CD1c-positive myeloid dendritic cell (primary cell): Measurements from ENCODE around the gene NUDT3.

ENCODE experiments used
- DNase-seq: peaks from one replicate; pipeline ENCODE4 v3.0.0-alpha.2; 2016; ENCODE audit errors: extremely low spot score

The NUDT3 gene

GRCh38 chr6:34239893-34240292, 152.6 kb downstream of the NUDT3 start:
- no peak for DNase-seq

GRCh38 chr6:34239500-34239825, 153.0 kb downstream of the NUDT3 start:
- no peak for DNase-seq

GRCh38 chr6:34238585-34239499, 153.6 kb downstream of the NUDT3 start:
- no peak for DNase-seq

GRCh38 chr6:34237722-34238584, 154.5 kb downstream of the NUDT3 start:
- DNase-seq = peak; percentile 68

GRCh38 chr6:34237316-34237721, 155.2 kb downstream of the NUDT3 start:
- no peak for DNase-seq

GRCh38 chr6:34236443-34237315, 155.8 kb downstream of the NUDT3 start, which contains the start of gene HMGA1:
Gene HMGA1 (plus strand): TSS chr6:34236873. CDS start chr6:34240781, 3,908 bp downstream.
- peak; percentile 93 for DNase-seq

GRCh38 chr6:34236131-34236442, 156.4 kb downstream of the NUDT3 start:
- DNase-seq = peak; percentile 67

GRCh38 chr6:34235307-34236130, 156.9 kb downstream of the NUDT3 start:
- DNase-seq = peak; percentile 86

GRCh38 chr6:34234667-34235306, 157.7 kb downstream of the NUDT3 start:
- DNase-seq = no peak

- no peak for DNase-seq
Measured at GRCh38 chr6:34233867-34234266, 158.6 kb downstream of the NUDT3 start.

GRCh38 chr6:34232901-34233300, 159.6 kb downstream of the NUDT3 start:
- DNase-seq = no peak

GRCh38 chr6:34231566-34232336, 160.7 kb downstream of the NUDT3 start:
- DNase-seq = no peak

GRCh38 chr6:34230653-34231371, 161.7 kb downstream of the NUDT3 start:
- DNase-seq = peak; percentile 42

GRCh38 chr6:34229877-34230276, 162.6 kb downstream of the NUDT3 start:
- no peak for DNase-seq
